HAP-1 (cell line): ENCODE measurements around the gene OR2A1.
"Not testable (repeated sequence)": the region's sequence is repeated elsewhere in the genome, so short reads cannot be mapped to it uniquely, and the experiment has no call there.

ENCODE experiments used
- DNase-seq, 2 experiments: peaks; one replicate each; pipeline ENCODE4 v3.0.0-alpha.2; 2016 to 2020; ENCODE audit warnings: low spot score in 2 of 2
- H3K27me3 ChIP-seq: fragments of 250-450 bp; sonication (Bioruptor Pico); 2 replicates; pipeline ENCODE4 v1.5.1; 2020; ENCODE audit warnings: low read depth, mild to moderate bottlenecking, moderate library complexity
- H3K36me3 ChIP-seq: fragments of 250-450 bp; sonication (Bioruptor Pico); replicated peaks from 2 replicates; pipeline ENCODE4 v1.5.1; 2020; ENCODE audit warnings: mild to moderate bottlenecking
- H3K4me1 ChIP-seq: fragments of 250-450 bp; sonication (Bioruptor Pico); 2 replicates; pipeline ENCODE4 v1.5.1; 2020; ENCODE audit warnings: mild to moderate bottlenecking
- H3K4me3 ChIP-seq: fragments of 250-450 bp; sonication (Bioruptor Pico); 2 replicates; pipeline ENCODE4 v1.5.1; 2020; ENCODE audit warnings: mild to moderate bottlenecking, moderate library complexity
- H3K9me3 ChIP-seq: fragments of 250-450 bp; sonication (Bioruptor Pico); 2 replicates; pipeline ENCODE4 v1.5.1; 2020; ENCODE audit warnings: mild to moderate bottlenecking, moderate library complexity
- in situ Hi-C: fragments of 300-500 bp; cut with MboI; formaldehyde crosslinking; loops from 3 replicates; pipeline ENCODE4 v1.14.3; 2020; ENCODE audit warnings: low sequenced_read_pairs, inconsistent platforms, mixed read lengths

The OR2A1 gene, protein sequence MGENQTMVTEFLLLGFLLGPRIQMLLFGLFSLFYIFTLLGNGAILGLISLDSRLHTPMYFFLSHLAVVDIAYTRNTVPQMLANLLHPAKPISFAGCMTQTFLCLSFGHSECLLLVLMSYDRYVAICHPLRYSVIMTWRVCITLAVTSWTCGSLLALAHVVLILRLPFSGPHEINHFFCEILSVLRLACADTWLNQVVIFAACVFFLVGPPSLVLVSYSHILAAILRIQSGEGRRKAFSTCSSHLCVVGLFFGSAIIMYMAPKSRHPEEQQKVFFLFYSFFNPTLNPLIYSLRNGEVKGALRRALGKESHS

DNA sequence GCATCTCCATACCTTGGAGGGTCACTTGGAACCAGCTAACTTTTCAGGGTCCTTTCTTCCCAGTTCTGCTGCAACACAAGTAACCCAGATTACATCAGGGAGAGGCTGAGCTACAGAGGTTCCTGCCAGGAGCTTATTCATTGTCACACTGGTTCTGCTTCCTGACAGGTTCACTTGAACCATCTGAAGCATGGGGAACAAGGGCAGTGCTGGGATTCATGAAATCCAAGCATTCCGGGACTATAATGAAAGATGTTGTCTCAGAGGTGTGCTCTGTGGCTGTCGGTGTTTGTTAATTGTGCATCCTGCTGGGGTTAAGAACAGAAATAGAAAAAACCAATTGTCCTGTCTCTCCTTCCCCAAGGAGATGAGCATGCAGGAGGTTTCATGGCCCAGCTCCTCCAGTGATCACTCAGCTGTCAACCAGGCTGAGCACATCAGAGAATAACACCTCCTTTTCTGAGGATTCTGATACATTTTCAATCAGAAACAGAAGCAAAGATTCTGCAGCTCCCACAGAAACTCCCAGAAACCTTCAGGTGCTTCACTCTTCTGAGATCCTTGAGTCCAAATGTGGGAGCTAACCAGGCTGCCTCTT, at the start of gene OR2A1:
Gene OR2A1, plus strand, starts transcription at position 548 of the 598 bp plus-strand sequence. CDS start 5,706 bp downstream, outside the sequence.
- in situ Hi-C loops, H3K36me3 ChIP-seq, H3K4me3 ChIP-seq, DNase-seq, H3K9me3 ChIP-seq, H3K27me3 ChIP-seq, H3K4me1 ChIP-seq: not testable (repeated sequence)

DNA sequence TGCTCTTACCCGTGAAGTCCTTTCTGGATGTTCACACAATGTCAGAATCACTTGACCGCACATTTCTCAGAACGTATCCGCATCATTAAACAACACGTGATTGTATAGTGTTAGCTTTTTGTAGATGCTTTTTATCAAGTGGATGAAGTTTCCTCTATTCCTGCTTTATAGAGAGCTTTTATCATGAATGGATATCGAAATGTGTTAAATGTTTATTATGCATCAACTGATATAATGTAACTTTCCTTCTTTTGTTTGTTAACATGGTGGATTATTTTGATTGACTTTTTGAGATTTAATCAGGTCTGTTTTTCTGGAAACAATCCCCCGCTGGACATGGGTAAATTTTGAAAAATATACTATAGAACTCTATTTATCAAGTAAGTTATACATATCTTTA, 47.5 kb upstream of the OR2A1 start, which contains the start of gene OR2A7:
Gene OR2A7, minus strand, starts transcription at position 101 of the 400 bp plus-strand sequence. CDS start 5,164 bp downstream, outside the sequence.
- H3K9me3 ChIP-seq, H3K27me3 ChIP-seq, DNase-seq, in situ Hi-C loops, H3K36me3 ChIP-seq, H3K4me3 ChIP-seq, H3K4me1 ChIP-seq: not testable (repeated sequence)

DNA sequence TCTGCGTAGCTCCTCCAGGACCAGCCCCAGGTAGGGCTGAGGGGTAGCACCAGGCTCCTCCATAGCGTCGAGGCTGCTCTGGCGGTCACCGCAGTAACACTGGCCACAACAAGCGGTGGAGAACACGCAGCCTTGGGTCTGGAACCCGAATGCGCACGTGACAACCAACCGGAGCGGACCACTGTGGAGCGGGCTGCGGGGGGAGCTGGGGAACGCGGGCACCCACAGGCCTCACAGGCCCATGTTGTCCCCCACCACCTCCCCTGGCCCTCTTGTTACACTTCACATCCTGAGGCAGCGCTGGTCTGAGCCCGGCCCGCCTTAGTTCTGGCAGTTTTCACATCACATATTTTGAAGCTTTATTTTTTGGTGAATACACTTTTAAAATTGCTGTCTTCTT, 43.0 kb upstream of the OR2A1 start, which contains the start of gene CTAGE8:
Gene CTAGE8, minus strand, starts transcription at position 101 of the 400 bp plus-strand sequence. Its CDS starts 38 bp downstream, at position 63.
- H3K9me3 ChIP-seq, H3K4me3 ChIP-seq, DNase-seq, H3K36me3 ChIP-seq, H3K4me1 ChIP-seq, H3K27me3 ChIP-seq, in situ Hi-C loops: not testable (repeated sequence)

DNA sequence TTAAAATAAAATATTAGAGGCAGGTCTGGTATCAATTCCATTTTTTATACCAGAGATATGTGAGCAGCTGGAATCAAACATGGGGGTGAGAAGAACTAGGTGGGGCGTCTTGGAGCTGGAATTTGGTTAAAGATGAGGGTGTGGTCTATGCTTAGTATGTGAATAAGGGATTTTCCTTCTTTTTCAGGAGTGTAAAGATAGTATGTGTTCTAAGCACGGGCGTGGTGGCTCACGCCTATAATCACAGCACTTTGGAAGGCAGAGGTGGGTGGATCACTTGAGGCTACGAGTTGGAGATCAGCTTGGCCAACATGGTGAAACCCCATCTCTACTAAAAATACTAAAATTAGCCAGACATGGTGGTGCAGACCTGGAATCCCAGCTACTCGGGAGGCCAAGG, 36.9 kb upstream of the OR2A1 start:
- in situ Hi-C loops, H3K36me3 ChIP-seq, H3K9me3 ChIP-seq, H3K27me3 ChIP-seq, H3K4me1 ChIP-seq, DNase-seq, H3K4me3 ChIP-seq: not testable (repeated sequence)

DNA sequence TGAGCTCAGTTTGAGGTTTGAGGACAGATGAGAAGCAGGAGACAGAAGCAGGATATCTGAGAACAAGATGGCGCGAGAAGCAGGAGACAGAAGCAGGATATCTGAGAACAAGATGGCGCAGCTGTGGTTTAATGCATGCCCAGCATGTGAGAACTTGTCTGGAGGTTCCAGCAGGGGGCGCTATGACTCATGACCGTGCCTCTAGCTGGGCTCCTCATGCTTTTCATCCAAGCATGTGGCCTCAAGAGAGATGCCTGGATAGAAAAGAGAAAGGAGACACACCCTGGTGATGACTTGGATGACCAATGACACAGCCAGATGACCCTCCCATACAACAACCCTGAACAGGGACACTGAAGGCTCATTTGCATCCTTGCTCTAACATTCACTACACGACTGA, 32.2 kb upstream of the OR2A1 start:
- H3K4me3 ChIP-seq, H3K36me3 ChIP-seq, H3K27me3 ChIP-seq, DNase-seq, in situ Hi-C loops, H3K9me3 ChIP-seq, H3K4me1 ChIP-seq: not testable (repeated sequence)

DNA sequence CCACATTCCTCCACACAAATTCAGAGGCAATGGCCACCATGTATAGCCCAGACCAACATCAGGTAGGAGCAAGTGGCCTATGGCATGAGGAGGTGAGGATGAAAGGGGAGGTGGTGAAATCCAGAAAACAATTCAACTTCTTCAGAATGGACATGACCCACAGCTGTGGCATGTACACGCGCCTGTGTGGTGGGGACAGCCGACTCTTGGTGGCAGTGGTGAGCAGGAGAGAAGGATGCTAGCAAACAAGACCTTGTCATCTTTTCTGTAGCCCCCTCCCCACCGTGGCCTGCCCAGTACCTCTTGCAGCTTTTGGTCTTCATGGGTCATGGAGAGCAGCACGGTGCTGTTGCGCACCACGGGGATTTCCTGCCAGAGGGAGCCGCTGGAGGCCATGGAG, 30.2 kb upstream of the OR2A1 start:
- H3K4me1 ChIP-seq, in situ Hi-C loops, H3K4me3 ChIP-seq, H3K27me3 ChIP-seq, H3K9me3 ChIP-seq, DNase-seq, H3K36me3 ChIP-seq: not testable (repeated sequence)

DNA sequence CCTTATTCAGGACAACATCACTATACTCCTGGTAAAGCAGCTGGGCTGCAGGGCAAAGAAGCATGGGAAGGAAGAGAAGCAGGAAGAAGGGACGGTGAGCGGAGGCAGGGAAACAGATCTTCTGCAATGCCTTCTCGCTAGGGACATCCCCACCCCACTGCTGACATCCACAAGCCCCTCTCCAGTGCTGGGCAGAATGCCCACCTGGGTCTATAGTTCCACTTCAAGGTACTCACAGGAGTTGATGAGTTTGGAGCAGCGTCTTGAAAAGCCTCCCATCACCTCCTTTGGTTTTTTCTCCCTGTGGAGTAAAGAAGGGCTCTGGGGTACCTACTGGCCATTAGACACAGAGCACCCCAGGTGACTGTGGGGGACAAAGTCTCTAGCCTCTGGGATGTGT, 29.7 kb upstream of the OR2A1 start:
- H3K4me1 ChIP-seq, H3K36me3 ChIP-seq, H3K4me3 ChIP-seq, DNase-seq, H3K9me3 ChIP-seq, H3K27me3 ChIP-seq, in situ Hi-C loops: not testable (repeated sequence)

DNA sequence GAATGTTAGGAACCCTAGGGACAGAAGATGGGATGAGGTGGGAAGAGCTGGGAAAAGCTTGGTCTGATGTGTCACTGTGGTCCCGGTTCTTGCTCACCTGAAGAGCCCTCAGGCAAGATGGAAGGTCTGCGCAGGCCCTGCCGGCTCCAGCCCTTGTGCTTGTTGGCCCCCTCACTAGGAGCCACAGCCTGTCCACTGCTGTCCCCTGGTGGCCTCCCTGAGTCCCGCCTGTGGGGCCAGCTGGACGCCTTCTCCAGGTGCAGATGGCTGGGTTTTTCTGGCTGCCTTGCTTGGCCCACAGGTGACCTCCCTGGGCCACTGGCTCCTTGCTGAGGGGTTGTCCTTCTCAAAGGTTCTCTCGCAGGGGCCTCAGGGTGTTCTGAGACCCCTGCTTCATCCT, 28.5 kb upstream of the OR2A1 start:
- H3K36me3 ChIP-seq, in situ Hi-C loops, H3K9me3 ChIP-seq: not testable (repeated sequence)

DNA sequence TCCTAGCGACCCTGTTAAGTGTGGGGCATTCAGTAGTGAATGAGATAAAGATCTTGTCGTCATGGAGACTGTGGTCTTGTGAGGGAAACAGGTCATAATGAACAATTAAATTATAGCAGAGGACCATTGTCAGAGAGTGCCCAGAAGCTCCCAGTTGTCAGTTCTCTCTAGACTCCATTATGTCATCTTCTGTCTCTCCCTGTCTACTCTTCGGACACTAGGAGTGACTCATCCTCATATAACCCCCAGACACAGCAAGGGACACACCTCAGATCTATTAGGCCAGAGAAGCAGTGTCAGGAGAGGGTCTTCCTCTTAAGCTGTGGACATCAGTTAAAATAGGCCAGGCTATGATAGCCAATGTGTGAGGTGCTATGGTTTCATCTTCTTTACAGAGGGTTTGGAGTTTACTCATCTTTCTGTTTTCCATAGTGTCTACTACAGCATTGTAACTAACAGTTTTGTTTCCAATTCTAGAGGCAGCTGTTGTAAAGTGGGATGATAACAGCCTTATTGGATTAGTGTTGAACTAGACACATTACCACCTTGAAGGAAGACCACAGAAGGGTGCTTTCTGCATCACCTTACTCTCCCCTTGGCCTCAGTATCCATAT, 24.9 kb upstream of the OR2A1 start:
- H3K4me1 ChIP-seq, H3K27me3 ChIP-seq, in situ Hi-C loops, H3K36me3 ChIP-seq, H3K9me3 ChIP-seq, DNase-seq, H3K4me3 ChIP-seq: not testable (repeated sequence)

More for the DNA sequence above, 28.5 kb upstream of the OR2A1 start:
- not testable (repeated sequence) for H3K4me1 ChIP-seq, H3K4me3 ChIP-seq, H3K27me3 ChIP-seq, DNase-seq

DNA sequence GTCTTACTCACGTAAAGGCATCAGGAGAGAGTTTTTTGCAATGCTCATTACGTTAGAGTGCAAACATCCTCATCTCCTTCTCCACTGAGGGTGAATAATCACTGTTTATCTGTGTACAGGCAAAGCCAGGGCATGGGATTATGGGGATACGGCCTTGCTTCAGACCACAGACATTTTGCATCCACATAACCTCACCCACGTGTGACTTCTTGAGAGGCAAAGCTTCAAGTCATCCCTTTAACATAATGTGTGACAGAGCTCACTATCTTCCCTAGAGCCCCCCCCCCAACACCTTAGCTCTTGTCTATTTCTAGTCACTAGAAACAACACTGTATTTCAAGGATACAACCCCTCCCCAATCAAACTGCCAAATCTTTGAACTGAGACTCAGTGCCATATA, 20.6 kb upstream of the OR2A1 start:
- DNase-seq, H3K36me3 ChIP-seq: not testable (repeated sequence)

DNA sequence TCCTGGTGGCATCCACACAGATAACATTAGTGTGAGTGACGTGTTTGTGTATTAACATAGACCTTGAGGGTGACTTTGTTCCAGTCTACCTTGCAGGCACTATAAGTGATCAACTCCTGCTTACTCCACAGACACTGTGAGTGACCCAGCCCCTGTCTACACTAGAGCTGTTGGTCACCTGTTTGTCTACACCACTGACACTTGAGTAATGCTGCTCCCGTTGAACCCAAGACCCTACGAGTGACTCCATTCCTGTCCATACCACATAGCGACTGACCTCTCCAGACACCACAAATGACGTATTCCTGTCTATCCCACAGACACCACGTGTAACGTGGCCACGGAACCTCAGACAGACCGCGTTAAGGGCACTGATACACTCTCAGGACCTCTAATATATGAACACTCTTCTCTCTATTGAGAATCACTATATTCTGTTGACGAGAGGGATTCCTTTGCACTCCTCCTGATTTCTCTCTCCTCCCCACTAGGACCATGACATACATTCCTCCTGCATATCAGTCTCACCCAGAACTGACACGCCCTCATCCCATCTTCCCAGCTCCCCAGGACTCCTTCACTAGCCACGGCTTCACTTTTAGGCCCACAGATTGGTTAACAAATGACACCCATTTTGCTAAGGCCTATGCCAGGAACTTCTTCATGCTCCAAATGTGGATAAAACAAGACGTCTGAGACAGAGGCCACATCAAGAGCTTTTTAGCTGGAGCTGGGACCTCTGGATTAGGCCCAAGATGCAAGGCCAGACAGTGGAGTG, 19.6 kb upstream of the OR2A1 start:
- DNase-seq, H3K36me3 ChIP-seq, in situ Hi-C loops, H3K9me3 ChIP-seq, H3K4me3 ChIP-seq, H3K4me1 ChIP-seq, H3K27me3 ChIP-seq: not testable (repeated sequence)

More for the DNA sequence above, 20.6 kb upstream of the OR2A1 start:
- in situ Hi-C loops, H3K4me3 ChIP-seq, H3K9me3 ChIP-seq, H3K27me3 ChIP-seq, H3K4me1 ChIP-seq: not testable (repeated sequence)

DNA sequence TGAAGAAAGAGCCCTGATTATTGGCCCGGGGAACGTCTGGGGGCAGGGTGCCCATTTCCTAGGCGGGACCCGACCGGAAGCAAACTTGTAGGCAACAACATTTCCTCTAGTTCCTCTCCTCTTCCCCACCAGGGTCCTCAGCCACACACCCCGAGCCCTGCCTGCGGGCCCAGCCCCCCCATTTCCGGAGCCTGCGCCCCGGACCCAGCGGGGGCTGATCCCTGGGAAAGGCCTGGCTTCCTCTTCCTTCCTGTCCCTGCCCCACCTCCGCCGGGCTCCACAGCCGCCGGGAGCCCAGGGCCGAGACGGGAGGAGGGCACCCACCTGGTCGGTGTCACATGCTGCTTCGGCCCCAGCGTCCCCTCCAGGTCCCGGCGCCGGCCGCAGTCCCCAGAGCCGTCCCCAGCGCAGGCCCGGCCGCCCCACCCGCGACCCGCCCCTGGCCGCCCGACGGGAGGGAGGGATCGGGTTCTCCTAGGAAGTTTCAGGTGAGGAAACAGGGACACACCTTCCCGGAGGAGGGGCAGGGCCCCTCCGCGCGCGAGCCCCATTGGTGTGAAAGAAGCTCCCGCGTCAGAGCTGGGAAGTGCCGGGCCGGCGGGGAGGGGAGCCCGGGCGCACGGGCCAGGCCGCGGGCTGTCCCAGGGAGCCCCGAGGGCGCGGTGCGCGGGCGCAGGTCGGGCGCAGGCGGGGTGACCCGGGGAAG, 18.3 kb upstream of the OR2A1 start:
- H3K27me3 ChIP-seq, H3K9me3 ChIP-seq, H3K36me3 ChIP-seq, H3K4me1 ChIP-seq, H3K4me3 ChIP-seq, in situ Hi-C loops, DNase-seq: not testable (repeated sequence)

DNA sequence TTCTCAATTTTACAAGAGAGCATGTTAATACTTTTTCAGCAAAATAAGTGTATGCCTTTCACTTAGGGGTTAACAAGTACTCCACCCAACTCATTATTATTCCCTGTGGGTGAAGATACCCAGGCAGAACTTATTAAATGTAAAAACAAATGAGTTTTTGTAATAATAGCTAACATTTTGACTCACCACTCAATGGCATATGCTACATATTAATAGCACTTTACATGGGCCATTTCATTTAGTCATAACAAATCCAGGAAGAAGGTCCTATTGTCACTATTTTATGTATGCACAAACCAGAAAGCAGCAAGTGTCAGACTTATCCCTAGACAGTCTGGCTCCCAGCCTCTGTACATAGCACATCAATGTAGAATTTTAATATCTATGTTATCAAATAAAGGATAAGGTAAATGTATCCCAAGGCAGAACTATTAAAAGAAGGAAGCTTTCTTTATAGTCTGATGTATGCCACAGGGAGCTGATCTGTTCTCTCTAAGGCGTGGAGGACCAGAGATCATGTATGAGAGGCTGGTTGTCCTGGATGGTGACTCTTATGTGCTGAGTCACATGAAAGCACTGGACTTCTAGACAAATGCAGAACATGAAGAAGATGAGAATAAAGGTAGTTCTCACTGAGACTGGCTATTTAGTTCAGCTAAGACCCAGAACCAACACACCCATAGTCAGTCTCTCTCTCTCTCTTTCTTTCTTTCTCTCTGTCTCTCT, 9.5 kb upstream of the OR2A1 start:
- H3K4me1 ChIP-seq, H3K27me3 ChIP-seq, DNase-seq, H3K9me3 ChIP-seq, H3K36me3 ChIP-seq, H3K4me3 ChIP-seq, in situ Hi-C loops: not testable (repeated sequence)
